Epithelial cell of proximal tubule (primary cell): ENCODE measurements around the gene GNAS-AS1. TPM values are rescaled to one million over a fixed set of nuclear protein-coding genes. Genes with fewer than 3 reads are reported as not detected.

Source experiments
- DNase-seq: peaks from one replicate; pipeline ENCODE4 v3.0.0-alpha.2; 2011; ENCODE audit warnings: low read depth
- H3K4me3 ChIP-seq: 2 replicates; pipeline ENCODE4 v1.5.1; 2011; ENCODE audit warnings: low read depth, mild to moderate bottlenecking, low read length
- CTCF ChIP-seq: conservative IDR thresholded peaks from 2 replicates; pipeline ENCODE4 v1.5.1; 2012; ENCODE audit warnings: low read depth, mild to moderate bottlenecking, low read length
- total RNA-seq: library from RNA; depleted of rRNA; stranded (reverse); fragments of >200 nt; gene quantifications from 2 replicates; pipeline ENCODE4 v1.2.3, GENCODE V29; 2015

Gene GNAS-AS1
- total RNA-seq, 1 donor from 2014 or later: 0.35 TPM

GRCh38 chr20:58877976-58878360 is 27.3 kb upstream of the GNAS-AS1 start:
- no peak overlapping the region for H3K4me3 ChIP-seq
- DNase-seq: no peak
- TF ChIP-seq CTCF: no peak

GRCh38 chr20:58877050-58877975 is 26.6 kb upstream of the GNAS-AS1 start:
- TF ChIP-seq CTCF: no peak
- no peak for DNase-seq
- H3K4me3 ChIP-seq: no peak overlapping the region

GRCh38 chr20:58876437-58876836 is 25.7 kb upstream of the GNAS-AS1 start:
- no peak overlapping the region for H3K4me3 ChIP-seq
- TF ChIP-seq CTCF: no peak
- no peak for DNase-seq

- no peak overlapping the region for H3K4me3 ChIP-seq
- TF ChIP-seq CTCF: no peak
- no peak for DNase-seq
Measured at GRCh38 chr20:58875541-58876134, 24.9 kb upstream of the GNAS-AS1 start.

GRCh38 chr20:58875111-58875510 is 24.4 kb upstream of the GNAS-AS1 start:
- no peak for DNase-seq
- no peak for TF ChIP-seq CTCF
- no peak overlapping the region for H3K4me3 ChIP-seq

GRCh38 chr20:58874469-58874868 is 23.8 kb upstream of the GNAS-AS1 start:
- TF ChIP-seq CTCF: no peak
- H3K4me3 ChIP-seq: no peak overlapping the region
- DNase-seq: no peak

- H3K4me3 ChIP-seq: no peak overlapping the region
- no peak for DNase-seq
- no peak for TF ChIP-seq CTCF
Measured at GRCh38 chr20:58871533-58872102, 20.9 kb upstream of the GNAS-AS1 start.
